ENCODE measurements around the gene RNASE12. TPM values are rescaled to one million over a fixed set of nuclear protein-coding genes. Genes with fewer than 3 reads are reported as not detected.

The RNASE12 gene
- total and polyA plus RNA-seq, 2 experiments from 2014 or later, result not detected

- no peaks in the 10 kb centered on the region for H4K20me1 ChIP-seq (ENCODE audit: insufficient read depth)
- in situ Hi-C loops (cut with MboI), result no loop called here
- H3F3A ChIP-seq (ENCODE audit: insufficient read depth), result no peaks in the 10 kb centered on the region
- H3K4me3 ChIP-seq, result no peak within 1 kb of the TSS
- H3K9me2 ChIP-seq (ENCODE audit: insufficient read depth), result no peaks in the 10 kb centered on the region; the same call in 1 of the 2 replicates
- no peak within 1 kb of the TSS for H3K9ac ChIP-seq
- H3K9me3 ChIP-seq (ENCODE audit: low read depth), result no peaks in the 10 kb centered on the region
- H3K4me2 ChIP-seq (ENCODE audit: unreplicated experiment), result no peak within 1 kb of the TSS
- no peak for DNase-seq
- WGBS, 2 experiments (ENCODE audit: low coverage in 1 of 2, low lambda C conversion rate in 2 of 2, missing lambda C conversion rate in 2 of 2), result 36 to 42% methylated on average over 3 of the region's 3 CpGs
- H3K27ac ChIP-seq, result no peak within 1 kb of the TSS
- TF ChIP-seq EZH2 (IDR thresholded peaks at IDR 0.05; ENCODE audit: insufficient read depth, poor library complexity, severe bottlenecking) (no peak), EZH2phosphoT487 (IDR thresholded peaks at IDR 0.05; ENCODE audit: insufficient read depth, low read depth) (no peak)
- H3K4me1 ChIP-seq (ENCODE audit: insufficient read depth), result no peaks in the 10 kb centered on the region
- no peaks in the 10 kb centered on the region for H3K36me3 ChIP-seq (ENCODE audit: low read depth)
- H3K27me3 ChIP-seq (replicated peaks; ENCODE audit: insufficient read depth), result peaks cover 2% of the 10 kb centered on the region; the same call in 1 of the 2 replicates
- no peaks in the 10 kb centered on the region for H3K79me2 ChIP-seq (ENCODE audit: insufficient read depth)
- no peak within 1 kb of the TSS for H2AFZ ChIP-seq
Observed at GRCh38 chr14:20560961-20561360, 30.2 kb downstream of the RNASE12 start, which contains the start of gene RNASE9. Gene RNASE9 (minus strand): TSS chr14:20561047.

GRCh38 chr14:20559461-20559904 lies 31.7 kb downstream of the RNASE12 start:
- DNase-seq, result no peak
- Histone ChIP-seq H3K9me2 (ENCODE audit: insufficient read depth) (no peaks in the 10 kb centered on the region; the same call in 1 of the 2 replicates), H3K9me3 (ENCODE audit: low read depth) (no peaks in the 10 kb centered on the region), H2AFZ (no peak overlapping the region), H3K79me2 (ENCODE audit: insufficient read depth) (no peaks in the 10 kb centered on the region), H3K4me1 (ENCODE audit: insufficient read depth) (no peaks in the 10 kb centered on the region), H3F3A (ENCODE audit: insufficient read depth) (no peaks in the 10 kb centered on the region), H3K9ac (no peak overlapping the region), H3K27ac (no peak overlapping the region), H3K4me2 (ENCODE audit: unreplicated experiment) (no peak overlapping the region), H3K36me3 (ENCODE audit: low read depth) (no peaks in the 10 kb centered on the region), H3K4me3 (no peak overlapping the region), H4K20me1 (ENCODE audit: insufficient read depth) (no peaks in the 10 kb centered on the region), H3K27me3 (replicated peaks; ENCODE audit: insufficient read depth) (no peaks in the 10 kb centered on the region; the same call in 1 of the 2 replicates)
- in situ Hi-C loops (cut with MboI), result no loop called here
- TF ChIP-seq EZH2phosphoT487 (IDR thresholded peaks at IDR 0.05; ENCODE audit: insufficient read depth, low read depth), result no peak
- TF ChIP-seq EZH2 (IDR thresholded peaks at IDR 0.05; ENCODE audit: insufficient read depth, poor library complexity, severe bottlenecking), result no peak
- WGBS, 2 experiments (ENCODE audit: low coverage in 1 of 2, low lambda C conversion rate in 2 of 2, missing lambda C conversion rate in 2 of 2), result 0 to 1% methylated on average over 2 of the region's 2 CpGs

- H3K27ac ChIP-seq, result no peak overlapping the region
- H3K9me3 ChIP-seq (ENCODE audit: low read depth), result no peaks in the 10 kb centered on the region
- no peak for DNase-seq
- H3K79me2 ChIP-seq (ENCODE audit: insufficient read depth), result no peaks in the 10 kb centered on the region
- TF ChIP-seq EZH2phosphoT487 (IDR thresholded peaks at IDR 0.05; ENCODE audit: insufficient read depth, low read depth) (no peak), EZH2 (IDR thresholded peaks at IDR 0.05; ENCODE audit: insufficient read depth, poor library complexity, severe bottlenecking) (no peak)
- H3K27me3 ChIP-seq (replicated peaks; ENCODE audit: insufficient read depth), result no peaks in the 10 kb centered on the region; the same call in 1 of the 2 replicates
- H3K4me2 ChIP-seq (ENCODE audit: unreplicated experiment), result no peak overlapping the region
- H3F3A ChIP-seq (ENCODE audit: insufficient read depth), result no peaks in the 10 kb centered on the region
- no peaks in the 10 kb centered on the region for H3K36me3 ChIP-seq (ENCODE audit: low read depth)
- no peaks in the 10 kb centered on the region for H3K4me1 ChIP-seq (ENCODE audit: insufficient read depth)
- no peak overlapping the region for H3K4me3 ChIP-seq
- WGBS, 2 experiments (ENCODE audit: low coverage in 1 of 2, low lambda C conversion rate in 2 of 2, missing lambda C conversion rate in 2 of 2), result 10 to 24% methylated on average over 1 to 2 of the region's 2 CpGs
- in situ Hi-C loops (cut with MboI), result no loop called here
- no peak overlapping the region for H3K9ac ChIP-seq
- H2AFZ ChIP-seq, result no peak overlapping the region
- H4K20me1 ChIP-seq (ENCODE audit: insufficient read depth), result no peaks in the 10 kb centered on the region
- H3K9me2 ChIP-seq (ENCODE audit: insufficient read depth), result no peaks in the 10 kb centered on the region; the same call in 1 of the 2 replicates
Observed at GRCh38 chr14:20557212-20557542, 34.0 kb downstream of the RNASE12 start.

- 32 to 38% methylated on average over 11 of the region's 11 CpGs for WGBS, 2 experiments (ENCODE audit: low coverage in 1 of 2, low lambda C conversion rate in 2 of 2, missing lambda C conversion rate in 2 of 2)
- H3K9ac ChIP-seq, result no peak overlapping the region
Observed at GRCh38 chr14:20556500-20557211, 34.5 kb downstream of the RNASE12 start.

More at GRCh38 chr14:20556500-20557211, 34.5 kb downstream of the RNASE12 start:
- in situ Hi-C loops (cut with MboI), result no loop called here
- H3K27me3 ChIP-seq (replicated peaks; ENCODE audit: insufficient read depth), result no peaks in the 10 kb centered on the region; the same call in 1 of the 2 replicates
- no peaks in the 10 kb centered on the region for H3K79me2 ChIP-seq (ENCODE audit: insufficient read depth)
- no peak overlapping the region for H2AFZ ChIP-seq
- no peak for DNase-seq
- H3K4me3 ChIP-seq, result no peak overlapping the region
- H3K9me2 ChIP-seq (ENCODE audit: insufficient read depth), result no peaks in the 10 kb centered on the region; the same call in 1 of the 2 replicates
- H4K20me1 ChIP-seq (ENCODE audit: insufficient read depth), result no peaks in the 10 kb centered on the region
- no peak for TF ChIP-seq EZH2 (IDR thresholded peaks at IDR 0.05; ENCODE audit: insufficient read depth, poor library complexity, severe bottlenecking)
- no peak for TF ChIP-seq EZH2phosphoT487 (IDR thresholded peaks at IDR 0.05; ENCODE audit: insufficient read depth, low read depth)
- H3K27ac ChIP-seq, result no peak overlapping the region
- H3K9me3 ChIP-seq (ENCODE audit: low read depth), result no peaks in the 10 kb centered on the region
- no peaks in the 10 kb centered on the region for H3F3A ChIP-seq (ENCODE audit: insufficient read depth)
- H3K4me1 ChIP-seq (ENCODE audit: insufficient read depth), result no peaks in the 10 kb centered on the region
- H3K36me3 ChIP-seq (ENCODE audit: low read depth), result no peaks in the 10 kb centered on the region
- no peak overlapping the region for H3K4me2 ChIP-seq (ENCODE audit: unreplicated experiment)

All from GM23248 (cell line).